ENCODE measurements around the gene ZNF616.
"Not testable (repeated sequence)": the region's sequence is repeated elsewhere in the genome, so short reads cannot be mapped to it uniquely, and the experiment has no call there.

The ZNF616 gene

GRCh38 chr19:52102782-52103181 lies 37.0 kb downstream of the ZNF616 start:
- no peak overlapping the region for H2AFZ ChIP-seq (ENCODE audit: low read depth, low read length)
- no peak overlapping the region for H3K27ac ChIP-seq (ENCODE audit: low read length)
- no peak overlapping the region for H3K9ac ChIP-seq (ENCODE audit: low read length)
- no peaks in the 10 kb centered on the region for H4K20me1 ChIP-seq (ENCODE audit: insufficient read depth, low read length)
- H3K4me3 ChIP-seq (ENCODE audit: low read length), result no peak overlapping the region
- TF ChIP-seq EZH2phosphoT487 (IDR thresholded peaks at IDR 0.05; ENCODE audit: low read depth), result no peak
- TF ChIP-seq CTCF (IDR thresholded peaks at IDR 0.05; ENCODE audit: low read depth, low read length), result no peak
- H3K79me2 ChIP-seq (ENCODE audit: low read length), result no peaks in the 10 kb centered on the region
- H3K4me1 ChIP-seq (ENCODE audit: low read length), result no peaks in the 10 kb centered on the region
- H3K27me3 ChIP-seq (ENCODE audit: low read depth, low read length), result no peaks in the 10 kb centered on the region
- H3K9me3 ChIP-seq (ENCODE audit: insufficient read depth, low read length), result peaks cover 26% of the 10 kb centered on the region; the same call in 1 of the 2 replicates
- no peaks in the 10 kb centered on the region for H3K36me3 ChIP-seq (replicated peaks; ENCODE audit: low read depth, low read length)
- no peak overlapping the region for H3K4me2 ChIP-seq (ENCODE audit: low read length)

GRCh38 chr19:52101866-52102562 lies 37.7 kb downstream of the ZNF616 start:
- Histone ChIP-seq H3K27ac (ENCODE audit: low read length) (no peak overlapping the region), H3K9me3 (ENCODE audit: insufficient read depth, low read length) (peaks cover 21% of the 10 kb centered on the region; the same call in 1 of the 2 replicates), H3K4me2 (ENCODE audit: low read length) (no peak overlapping the region)

GRCh38 chr19:52099497-52100138 lies 40.1 kb downstream of the ZNF616 start:
- no peak overlapping the region for H3K27ac ChIP-seq (ENCODE audit: low read length)
- H3K27me3 ChIP-seq (ENCODE audit: low read depth, low read length), result no peaks in the 10 kb centered on the region
- peaks cover 19% of the 10 kb centered on the region; the same call in 1 of the 2 replicates for H3K9me3 ChIP-seq (ENCODE audit: insufficient read depth, low read length)
- H3K4me2 ChIP-seq (ENCODE audit: low read length), result no peak overlapping the region
- no peaks in the 10 kb centered on the region for H3K36me3 ChIP-seq (replicated peaks; ENCODE audit: low read depth, low read length)
- no peak overlapping the region for H2AFZ ChIP-seq (ENCODE audit: low read depth, low read length)
- no peak overlapping the region for H3K9ac ChIP-seq (ENCODE audit: low read length)
- no peak overlapping the region for H3K4me3 ChIP-seq (ENCODE audit: low read length)
- no peaks in the 10 kb centered on the region for H4K20me1 ChIP-seq (ENCODE audit: insufficient read depth, low read length)
- no peaks in the 10 kb centered on the region for H3K4me1 ChIP-seq (ENCODE audit: low read length)
- TF ChIP-seq CTCF (IDR thresholded peaks at IDR 0.05; ENCODE audit: low read depth, low read length) (no peak), EZH2phosphoT487 (IDR thresholded peaks at IDR 0.05; ENCODE audit: low read depth) (no peak)
- no peaks in the 10 kb centered on the region for H3K79me2 ChIP-seq (ENCODE audit: low read length)

More at GRCh38 chr19:52101866-52102562, 37.7 kb downstream of the ZNF616 start:
- H4K20me1 ChIP-seq (ENCODE audit: insufficient read depth, low read length), result no peaks in the 10 kb centered on the region
- H3K4me1 ChIP-seq (ENCODE audit: low read length), result no peaks in the 10 kb centered on the region
- no peaks in the 10 kb centered on the region for H3K36me3 ChIP-seq (replicated peaks; ENCODE audit: low read depth, low read length)
- no peaks in the 10 kb centered on the region for H3K27me3 ChIP-seq (ENCODE audit: low read depth, low read length)
- no peaks in the 10 kb centered on the region for H3K79me2 ChIP-seq (ENCODE audit: low read length)
- H3K4me3 ChIP-seq (ENCODE audit: low read length), result no peak overlapping the region
- TF ChIP-seq EZH2phosphoT487 (IDR thresholded peaks at IDR 0.05; ENCODE audit: low read depth) (no peak), CTCF (IDR thresholded peaks at IDR 0.05; ENCODE audit: low read depth, low read length) (no peak)
- no peak overlapping the region for H3K9ac ChIP-seq (ENCODE audit: low read length)
- H2AFZ ChIP-seq (ENCODE audit: low read depth, low read length), result no peak overlapping the region

GRCh38 chr19:52096416-52096815 lies 43.3 kb downstream of the ZNF616 start:
- not testable (repeated sequence) for H3K36me3 ChIP-seq (replicated peaks; ENCODE audit: low read depth, low read length); H3K4me3 ChIP-seq (ENCODE audit: low read length); H3K27me3 ChIP-seq (ENCODE audit: low read depth, low read length); H2AFZ ChIP-seq (ENCODE audit: low read depth, low read length); H3K79me2 ChIP-seq (ENCODE audit: low read length); H3K27ac ChIP-seq (ENCODE audit: low read length); H3K9ac ChIP-seq (ENCODE audit: low read length); H3K4me2 ChIP-seq (ENCODE audit: low read length); H3K4me1 ChIP-seq (ENCODE audit: low read length); H4K20me1 ChIP-seq (ENCODE audit: insufficient read depth, low read length)
- H3K9me3 ChIP-seq (ENCODE audit: insufficient read depth, low read length), result peaks cover 12% of the 10 kb centered on the region; the same call in 1 of the 2 replicates

Data from OCI-LY3 (cell line).